Mucosa of rectum (tissue), 2 donors: Measurements from ENCODE around the gene TFDP2.

ENCODE experiments used
- H3K27ac ChIP-seq, 2 donors: one replicate each; pipeline ENCODE4 v1.7.0; 2013; ENCODE audit warnings: inconsistent platforms in 2 of 2, low read depth in 2 of 2, low read length in 2 of 2
- H3K27me3 ChIP-seq, 2 donors: one replicate each; pipeline ENCODE4 v1.7.0; 2013; ENCODE audit warnings: low read length in 2 of 2; ENCODE audit not compliant: control insufficient read depth in 2 of 2, insufficient read depth in 2 of 2
- H3K36me3 ChIP-seq, 2 donors: one replicate each; pipeline ENCODE4 v1.7.0; 2013; ENCODE audit warnings: low read length in 2 of 2; ENCODE audit not compliant: control insufficient read depth in 2 of 2, insufficient read depth in 2 of 2
- H3K4me1 ChIP-seq, 2 donors: one replicate each; pipeline ENCODE4 v1.7.0; 2013; ENCODE audit warnings: low read length in 2 of 2, mild to moderate bottlenecking in 1 of 2; ENCODE audit not compliant: control insufficient read depth in 2 of 2, insufficient read depth in 2 of 2
- H3K4me3 ChIP-seq, 2 donors: one replicate each; pipeline ENCODE4 v1.7.0; 2013; ENCODE audit warnings: low read length in 2 of 2
- H3K9ac ChIP-seq, 2 donors: one replicate each; pipeline ENCODE4 v1.7.0; 2013; ENCODE audit warnings: low read length in 2 of 2, low read depth in 1 of 2, mild to moderate bottlenecking in 1 of 2
- H3K9me3 ChIP-seq, 2 donors: one replicate each; pipeline ENCODE4 v1.7.0; 2013; ENCODE audit warnings: low read length in 2 of 2; ENCODE audit not compliant: control insufficient read depth in 2 of 2
- donor health status: healthy.
- donor health status: Normal muscosa, but diverticular disease.

Gene TFDP2

DNA sequence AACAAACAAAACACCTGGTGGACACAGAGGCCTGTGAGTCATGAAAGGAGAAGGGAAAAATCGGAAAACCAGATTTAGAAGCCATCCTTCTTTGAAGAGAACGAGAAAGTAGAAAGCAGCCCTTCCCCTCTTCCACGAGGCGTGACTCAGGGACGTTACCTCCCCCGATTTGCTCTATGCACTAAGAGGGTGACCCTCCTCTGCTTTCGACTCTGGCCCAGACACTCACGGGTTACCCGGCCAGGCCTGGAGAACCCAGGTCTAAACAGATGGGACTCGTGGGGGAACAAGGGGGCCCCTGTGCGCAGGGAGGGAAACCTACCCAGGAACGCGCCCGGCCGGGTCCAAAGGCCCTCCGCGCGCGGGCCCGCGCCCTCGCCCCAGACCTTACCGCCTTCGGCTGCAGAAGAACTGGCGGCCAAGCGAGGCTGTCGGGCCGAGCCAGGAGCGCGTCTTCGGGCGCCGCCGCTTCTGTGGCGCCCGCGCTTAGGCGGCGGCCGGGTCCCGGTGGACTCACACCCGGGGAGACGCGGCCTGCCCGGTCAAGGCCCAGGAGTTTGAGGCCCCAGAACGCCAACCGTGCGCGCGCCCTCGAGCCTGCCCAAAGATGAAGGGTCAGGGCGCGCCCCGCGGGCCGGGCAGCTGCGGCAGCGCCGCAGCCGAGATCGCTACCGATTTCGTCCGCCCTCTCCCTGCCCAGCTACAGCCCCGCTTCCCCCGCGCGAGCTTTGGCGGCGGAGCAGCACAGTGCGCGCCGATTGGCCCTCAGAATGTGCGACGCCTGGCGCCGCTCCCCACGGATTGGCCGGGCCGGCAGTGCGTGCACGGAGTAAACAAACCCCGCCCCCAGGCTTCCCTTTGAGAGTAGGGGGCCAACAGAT lies at the start of gene TFDP2:
Gene TFDP2, minus strand, starts transcription at position 753 of the 881 bp plus-strand sequence. CDS start 47,795 bp downstream, outside the sequence.
- Histone ChIP-seq H3K36me3 (no peaks in the 10 kb centered on the region), H3K4me1 (peaks cover 3 to 11% of the 10 kb centered on the region in 2 donors), H3K27ac (peak within 1 kb of the TSS; percentile 82 to 84), H3K9ac (peak within 1 kb of the TSS; percentile 81 to 86), H3K9me3 (no peaks in the 10 kb centered on the region), H3K4me3 (peak within 1 kb of the TSS; percentile 80 to 96), H3K27me3 (no peaks in the 10 kb centered on the region)

GRCh38 chr3:142188846-142189245 lies 39.5 kb upstream of the TFDP2 start:
- no peaks in the 10 kb centered on the region for H3K27me3 ChIP-seq
- H3K36me3 ChIP-seq: peaks cover 19 to 24% of the 10 kb centered on the region in 2 donors
- no peak overlapping the region for H3K27ac ChIP-seq
- no peaks in the 10 kb centered on the region for H3K4me1 ChIP-seq
- no peaks in the 10 kb centered on the region for H3K9me3 ChIP-seq
- H3K4me3 ChIP-seq: no peak overlapping the region
- no peak overlapping the region for H3K9ac ChIP-seq

- Histone ChIP-seq H3K27ac (no peak overlapping the region), H3K4me1 (no peaks in the 10 kb centered on the region), H3K27me3 (no peaks in the 10 kb centered on the region), H3K9ac (no peak overlapping the region), H3K4me3 (no peak overlapping the region), H3K9me3 (no peaks in the 10 kb centered on the region), H3K36me3 (peaks cover 38 to 56% of the 10 kb centered on the region in 2 donors)
Observed at GRCh38 chr3:142180761-142181362, 31.5 kb upstream of the TFDP2 start.

DNA sequence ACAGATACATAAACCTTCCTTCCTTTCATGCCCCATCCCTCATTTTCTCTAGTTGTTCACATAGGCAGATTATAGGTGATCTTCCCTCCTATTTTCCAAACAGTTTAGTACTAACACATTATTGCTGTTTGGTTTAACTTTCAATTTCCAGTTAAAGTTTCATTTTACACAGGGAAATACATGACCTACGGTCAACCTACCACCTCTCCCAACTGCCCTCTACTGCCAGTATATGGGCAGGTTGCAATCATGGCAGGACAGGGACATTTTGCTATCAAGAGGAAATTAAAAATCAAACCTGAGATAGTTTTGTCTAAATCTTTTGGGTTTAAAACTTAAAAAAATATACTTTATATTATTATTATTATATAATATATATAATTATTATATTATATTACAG lies 26.1 kb upstream of the TFDP2 start:
- no peak overlapping the region for H3K4me3 ChIP-seq
- no peak overlapping the region for H3K9ac ChIP-seq
- no peaks in the 10 kb centered on the region for H3K27me3 ChIP-seq
- H3K36me3 ChIP-seq: peaks cover 29 to 50% of the 10 kb centered on the region in 2 donors
- H3K4me1 ChIP-seq: no peaks in the 10 kb centered on the region
- H3K27ac ChIP-seq: no peak overlapping the region
- no peaks in the 10 kb centered on the region for H3K9me3 ChIP-seq

GRCh38 chr3:142174559-142174958 lies 25.2 kb upstream of the TFDP2 start:
- no peaks in the 10 kb centered on the region for H3K9me3 ChIP-seq

DNA sequence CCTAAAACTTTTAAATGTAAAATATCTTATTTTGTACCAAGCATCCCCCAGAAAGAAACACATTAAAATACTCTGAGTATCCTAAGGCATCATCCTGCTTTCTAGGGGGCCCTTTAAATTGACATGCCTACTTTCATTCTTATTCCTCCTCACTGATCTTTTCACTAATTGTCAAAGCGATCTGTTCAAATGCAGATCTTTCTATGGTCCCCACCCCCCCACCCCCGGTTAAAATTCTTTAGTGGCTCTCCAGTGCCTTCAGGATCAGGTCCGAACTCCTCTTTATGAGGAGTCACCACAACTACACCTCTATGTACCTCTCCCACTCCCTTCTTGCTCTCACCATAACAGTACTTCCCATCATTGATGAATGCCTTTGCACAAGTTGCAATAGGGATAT lies 19.2 kb upstream of the TFDP2 start:
- no peaks in the 10 kb centered on the region for H3K9me3 ChIP-seq
- no peak overlapping the region for H3K4me3 ChIP-seq
- H3K4me1 ChIP-seq: no peaks in the 10 kb centered on the region
- no peak overlapping the region for H3K9ac ChIP-seq
- no peaks in the 10 kb centered on the region for H3K27me3 ChIP-seq
- peaks cover 28 to 31% of the 10 kb centered on the region in 2 donors for H3K36me3 ChIP-seq
- H3K27ac ChIP-seq: no peak overlapping the region

More at GRCh38 chr3:142174559-142174958, 25.2 kb upstream of the TFDP2 start:
- no peaks in the 10 kb centered on the region for H3K4me1 ChIP-seq
- H3K4me3 ChIP-seq: no peak overlapping the region
- no peak overlapping the region for H3K27ac ChIP-seq
- H3K27me3 ChIP-seq: no peaks in the 10 kb centered on the region
- H3K36me3 ChIP-seq: peaks cover 31 to 51% of the 10 kb centered on the region in 2 donors
- H3K9ac ChIP-seq: no peak overlapping the region

DNA sequence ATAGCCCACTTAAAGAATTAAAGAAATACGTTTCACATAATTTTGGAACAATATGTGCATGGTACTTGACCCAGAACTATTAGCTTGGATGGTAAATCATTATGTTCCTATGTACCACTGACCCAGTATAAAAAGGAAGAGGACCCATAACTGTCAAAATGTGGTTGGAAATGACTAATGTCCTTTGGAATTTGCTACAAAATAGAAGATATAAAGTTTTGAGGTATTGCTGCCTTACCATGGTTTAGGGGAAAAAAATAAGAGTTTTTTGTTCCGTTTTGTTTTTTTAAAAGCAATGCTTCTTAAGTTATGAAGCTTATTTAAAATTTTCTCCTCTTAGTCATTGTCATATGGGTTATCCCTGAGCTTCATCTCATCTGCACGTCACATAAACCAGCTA lies 15.8 kb upstream of the TFDP2 start:
- Histone ChIP-seq H3K4me1 (no peaks in the 10 kb centered on the region), H3K36me3 (peaks cover 22 to 23% of the 10 kb centered on the region in 2 donors), H3K9me3 (no peaks in the 10 kb centered on the region), H3K27ac (no peak overlapping the region), H3K27me3 (no peaks in the 10 kb centered on the region), H3K9ac (no peak overlapping the region), H3K4me3 (no peak overlapping the region)

DNA sequence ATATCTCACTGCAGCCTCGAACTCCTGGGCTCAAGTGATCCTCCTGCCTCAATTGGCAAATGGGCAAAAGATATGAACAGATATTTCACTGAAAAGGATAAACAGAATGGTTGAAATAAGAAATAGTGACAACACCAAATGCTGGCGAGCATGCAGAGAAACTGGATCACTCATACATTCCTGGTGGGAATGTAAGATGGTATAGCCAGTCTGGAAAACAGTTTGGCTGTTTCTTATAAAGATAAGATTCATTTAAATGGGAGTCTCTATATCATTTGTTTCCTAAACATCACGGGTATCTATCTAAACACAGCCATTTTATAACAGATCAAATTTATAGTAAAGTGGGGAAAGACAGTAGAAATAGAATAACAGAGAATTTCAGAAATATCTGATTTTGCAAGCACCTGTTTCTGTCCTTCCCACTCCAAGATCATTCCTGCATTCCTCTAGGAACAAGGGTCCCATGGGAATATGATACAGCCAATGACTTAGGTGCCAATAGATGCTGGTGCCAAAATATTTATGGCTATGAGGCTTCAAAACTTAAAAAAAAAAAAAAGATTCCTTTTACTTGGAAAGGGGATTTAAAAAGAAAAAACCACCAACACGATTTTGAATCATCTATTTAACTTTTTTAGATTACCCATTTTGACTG lies 9.9 kb upstream of the TFDP2 start:
- H3K9ac ChIP-seq: no peak overlapping the region
- no peaks in the 10 kb centered on the region for H3K27me3 ChIP-seq
- no peak overlapping the region for H3K27ac ChIP-seq
- no peaks in the 10 kb centered on the region for H3K9me3 ChIP-seq
- H3K4me1 ChIP-seq: no peaks in the 10 kb centered on the region
- peaks cover under 1 to 5% of the 10 kb centered on the region in 2 donors for H3K36me3 ChIP-seq
- no peak overlapping the region for H3K4me3 ChIP-seq

DNA sequence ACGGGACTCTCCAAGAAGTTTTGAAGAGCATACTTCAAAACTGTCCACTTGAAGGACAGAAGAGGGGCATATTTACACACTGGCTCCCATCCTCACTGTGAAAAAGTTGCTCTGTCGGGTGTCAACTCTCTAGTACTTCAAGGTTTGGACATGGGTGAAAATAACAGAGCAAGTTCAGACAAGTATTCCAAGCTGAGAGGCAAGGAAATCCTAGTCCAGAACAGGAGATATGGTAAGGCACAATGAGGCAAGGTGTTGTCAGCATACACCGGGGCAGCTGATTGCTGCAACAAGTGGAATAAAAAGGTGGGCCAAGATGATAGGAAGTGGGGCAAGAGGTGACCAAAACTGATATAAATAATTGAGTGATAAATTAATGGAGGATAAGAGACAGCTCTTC lies 4.8 kb upstream of the TFDP2 start:
- Histone ChIP-seq H3K27me3 (no peaks in the 10 kb centered on the region), H3K4me3 (no peak overlapping the region), H3K36me3 (no peaks in the 10 kb centered on the region), H3K4me1 (no peaks in the 10 kb centered on the region), H3K9me3 (no peaks in the 10 kb centered on the region), H3K9ac (no peak overlapping the region), H3K27ac (no peak overlapping the region)

- H3K4me1 ChIP-seq: peaks cover 0 to 9% of the 10 kb centered on the region in 2 donors
- no peak overlapping the region for H3K4me3 ChIP-seq
Observed at GRCh38 chr3:142152384-142152783, 3.0 kb upstream of the TFDP2 start.

More at GRCh38 chr3:142152384-142152783, 3.0 kb upstream of the TFDP2 start:
- H3K27ac ChIP-seq: no peak overlapping the region
- no peaks in the 10 kb centered on the region for H3K36me3 ChIP-seq
- no peaks in the 10 kb centered on the region for H3K9me3 ChIP-seq
- no peak overlapping the region for H3K9ac ChIP-seq
- H3K27me3 ChIP-seq: no peaks in the 10 kb centered on the region
